ENCODE results near the gene LDHD.

Gene LDHD

DNA sequence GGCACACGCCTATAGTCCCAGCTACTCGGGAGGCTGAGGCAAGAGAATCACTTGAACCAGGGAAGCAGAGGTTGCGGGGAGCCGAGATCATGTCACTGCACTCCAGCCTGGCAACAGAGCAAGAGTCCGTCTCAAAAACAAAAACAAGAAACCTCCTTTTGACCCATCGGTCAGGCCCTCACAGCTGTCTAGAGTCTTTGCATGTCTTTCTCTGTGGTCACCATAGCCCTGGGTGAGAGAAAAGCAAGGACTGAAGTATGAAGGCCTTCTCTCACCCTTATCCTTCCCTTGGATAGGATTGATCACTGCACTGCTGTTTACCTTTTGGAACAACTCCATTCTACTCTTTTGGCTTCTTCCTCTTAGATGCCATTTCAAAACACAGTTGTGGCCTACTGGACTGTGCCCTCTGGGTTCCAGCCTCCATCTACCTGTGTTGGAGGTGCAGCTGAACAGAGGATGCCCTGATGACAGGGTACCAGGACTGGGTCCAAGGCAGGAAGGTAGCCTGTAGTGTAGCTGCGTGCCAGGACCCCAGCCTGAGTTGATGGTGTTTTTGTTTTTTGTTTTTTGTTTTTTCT, 37.1 kb downstream of the LDHD start:
- DNase-seq = no peak

- DNase-seq = no peak
Measured at GRCh38 chr16:75078886-75079285, 37.7 kb downstream of the LDHD start.

- peak; percentile 33 for DNase-seq
Measured at GRCh38 chr16:75075688-75076268, 40.8 kb downstream of the LDHD start.

GRCh38 chr16:75074920-75075687, 41.5 kb downstream of the LDHD start:
- no peak for DNase-seq

- DNase-seq = no peak
Measured at GRCh38 chr16:75074304-75074793, 42.2 kb downstream of the LDHD start.

DNA sequence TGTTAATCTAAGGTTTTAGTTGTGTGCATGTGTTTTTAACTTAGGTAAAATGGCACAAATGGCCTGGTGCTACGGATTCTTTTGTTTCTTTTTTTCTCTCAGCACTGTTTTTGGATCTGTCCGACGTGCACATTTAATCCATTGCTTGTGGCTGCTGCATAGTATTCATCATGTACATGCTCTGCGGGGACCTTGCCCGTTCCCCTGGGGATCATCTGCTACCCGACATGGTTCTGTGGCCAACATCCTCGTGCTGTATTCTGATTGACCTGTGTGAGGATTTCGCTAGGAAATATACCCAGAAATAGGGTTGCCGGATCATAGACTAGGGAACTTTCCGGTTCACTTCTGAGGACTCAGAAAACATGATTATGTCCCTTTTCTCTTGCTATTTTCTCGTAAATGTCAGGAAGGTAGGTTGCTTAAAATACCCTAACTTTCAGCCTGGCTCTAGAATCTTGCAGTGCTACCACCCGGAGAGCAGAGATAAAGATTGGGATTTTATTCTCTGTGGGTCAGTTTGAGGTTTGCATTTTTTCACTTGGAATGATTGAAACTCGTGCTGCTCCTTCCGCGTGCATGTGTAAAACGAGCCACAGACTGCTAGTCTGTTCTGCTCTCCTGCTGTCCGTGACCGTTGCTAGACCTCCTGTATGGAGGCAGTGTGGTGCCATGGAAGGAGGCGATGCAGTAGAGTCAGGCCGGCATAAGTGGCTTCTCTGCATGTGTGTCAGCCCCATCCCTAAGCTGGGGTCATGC, 42.9 kb downstream of the LDHD start:
- DNase-seq = no peak

- no peak for DNase-seq
Measured at GRCh38 chr16:75072239-75072947, 44.2 kb downstream of the LDHD start.

DNA sequence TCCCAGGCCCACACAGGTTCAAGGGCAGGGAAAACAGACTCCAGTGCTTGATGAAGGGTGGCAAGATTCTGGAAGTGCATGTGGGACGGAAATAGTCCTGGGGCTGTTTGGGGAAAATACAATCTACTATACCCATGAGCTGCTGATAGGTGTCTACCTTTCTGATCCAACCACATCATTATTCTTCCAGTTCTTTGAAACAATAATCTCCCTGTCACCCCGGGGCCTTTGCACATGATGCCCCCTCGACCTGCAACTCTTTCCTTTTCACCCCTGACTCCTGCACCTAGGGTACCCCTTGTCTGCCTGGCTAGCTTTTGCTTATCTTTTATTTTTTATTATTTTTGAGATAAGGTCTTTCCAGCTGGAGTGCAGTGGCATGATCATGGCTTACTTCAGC, 45.0 kb downstream of the LDHD start:
- no peak for DNase-seq

DNA sequence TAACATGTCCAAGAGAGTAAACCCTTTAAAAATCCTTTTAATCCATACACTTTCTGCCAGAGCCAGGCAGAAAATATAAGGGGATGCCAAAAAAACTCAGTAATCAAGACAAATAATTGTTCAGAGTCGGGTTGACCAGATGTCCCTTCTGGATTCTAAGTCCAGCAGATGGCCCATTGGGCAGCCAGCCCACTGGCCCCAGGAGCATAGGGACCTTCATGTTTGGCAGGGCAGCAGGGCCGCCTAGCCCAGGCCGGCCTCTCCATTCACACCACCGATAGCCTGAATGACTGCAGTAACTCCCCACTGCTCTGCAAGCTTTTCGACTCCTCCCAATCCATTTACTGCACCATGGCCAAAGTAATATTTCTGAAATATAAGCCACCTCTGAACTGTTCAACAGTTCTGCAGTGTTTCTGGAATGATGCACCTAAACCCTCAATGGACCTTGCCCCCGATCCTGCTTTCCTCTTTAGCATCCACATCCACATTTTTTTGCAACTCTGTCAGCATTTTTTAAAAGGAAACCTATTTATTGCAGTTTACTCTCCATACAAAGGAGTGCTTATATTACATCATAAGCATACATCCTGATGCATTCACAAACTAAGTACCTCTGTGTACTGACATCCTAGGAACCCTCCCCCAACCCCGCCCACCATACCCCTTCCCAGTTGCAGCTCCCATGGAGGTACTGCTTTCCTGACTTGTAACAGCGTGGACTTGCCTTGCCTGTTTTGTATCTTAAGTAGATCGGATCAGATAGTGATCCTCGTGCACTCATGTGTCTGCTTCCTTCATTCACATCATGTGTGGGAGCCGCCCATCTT, 46.4 kb downstream of the LDHD start:
- DNase-seq = peak; percentile 37

DNA sequence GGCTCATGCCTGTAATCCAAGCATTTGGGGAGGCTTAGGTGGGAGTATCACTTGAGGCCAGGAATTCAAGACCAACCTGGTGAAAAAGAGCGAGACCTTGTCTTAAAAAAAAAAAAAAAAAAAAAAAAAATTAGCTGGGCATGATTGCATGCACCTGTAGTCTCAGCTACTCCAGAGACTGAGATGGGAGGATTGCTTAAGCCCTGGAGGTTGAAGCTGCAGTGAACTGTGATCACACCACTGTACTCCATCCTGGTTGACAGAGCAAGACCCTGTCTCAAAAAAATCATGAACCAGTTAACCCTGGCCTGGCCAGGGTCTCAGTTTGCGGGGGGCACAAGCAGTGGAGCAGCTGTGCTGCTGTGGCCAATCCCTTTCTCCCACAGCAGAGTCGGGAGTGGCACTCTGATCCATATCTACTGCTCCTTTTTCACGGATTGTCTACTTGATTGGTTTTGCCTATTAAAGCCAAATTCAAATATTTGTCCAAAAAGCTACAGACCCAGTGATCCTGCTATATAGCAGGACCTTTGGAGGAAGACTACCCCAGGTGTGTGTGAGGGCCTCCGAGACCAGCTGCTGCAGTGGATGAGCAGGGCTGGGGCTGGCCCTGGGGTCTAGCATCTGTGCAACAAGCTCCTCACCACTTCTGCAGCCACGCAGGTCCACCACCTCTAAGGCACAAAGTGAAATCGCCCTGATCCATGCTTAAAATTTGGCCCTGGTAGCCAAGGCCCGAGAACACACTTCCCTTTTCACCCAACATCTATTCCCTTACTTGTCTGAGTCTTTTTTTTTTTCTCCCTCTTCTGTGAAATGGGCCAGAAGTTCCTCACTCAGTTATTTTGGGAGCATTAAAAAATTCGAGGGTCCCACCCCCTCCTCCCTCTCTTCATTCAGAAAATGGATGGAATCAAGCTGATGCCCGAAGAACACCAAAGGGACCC, 48.2 kb downstream of the LDHD start:
- no peak for DNase-seq

DNA sequence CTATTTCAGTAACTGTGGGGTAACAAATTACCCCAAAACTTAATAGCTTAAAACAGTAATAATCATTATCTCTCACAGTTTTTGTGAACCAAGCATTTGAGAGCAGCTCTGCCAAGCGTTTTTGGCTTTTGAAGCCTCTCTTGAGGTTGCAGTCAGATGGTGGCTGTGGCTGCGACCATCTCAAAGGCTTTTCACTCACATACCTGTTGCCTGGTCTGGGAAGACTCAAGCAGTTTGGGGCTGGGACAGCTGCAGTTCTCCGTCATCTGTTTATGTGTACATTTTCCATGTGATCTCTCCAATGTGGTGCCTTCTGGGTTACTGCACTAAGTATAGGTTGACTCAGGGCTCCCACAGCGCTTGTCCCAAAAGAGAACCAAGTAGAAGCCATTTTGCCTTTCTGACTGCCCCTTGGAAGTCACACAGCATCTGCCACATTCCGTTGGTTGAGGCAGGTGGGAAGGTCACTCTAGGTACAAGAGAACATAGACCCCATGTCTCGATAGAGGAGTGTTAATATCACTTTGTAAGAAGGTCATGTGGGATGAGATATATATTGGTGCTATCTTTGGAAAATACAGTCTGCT, 49.6 kb downstream of the LDHD start:
- no peak for DNase-seq

DNA sequence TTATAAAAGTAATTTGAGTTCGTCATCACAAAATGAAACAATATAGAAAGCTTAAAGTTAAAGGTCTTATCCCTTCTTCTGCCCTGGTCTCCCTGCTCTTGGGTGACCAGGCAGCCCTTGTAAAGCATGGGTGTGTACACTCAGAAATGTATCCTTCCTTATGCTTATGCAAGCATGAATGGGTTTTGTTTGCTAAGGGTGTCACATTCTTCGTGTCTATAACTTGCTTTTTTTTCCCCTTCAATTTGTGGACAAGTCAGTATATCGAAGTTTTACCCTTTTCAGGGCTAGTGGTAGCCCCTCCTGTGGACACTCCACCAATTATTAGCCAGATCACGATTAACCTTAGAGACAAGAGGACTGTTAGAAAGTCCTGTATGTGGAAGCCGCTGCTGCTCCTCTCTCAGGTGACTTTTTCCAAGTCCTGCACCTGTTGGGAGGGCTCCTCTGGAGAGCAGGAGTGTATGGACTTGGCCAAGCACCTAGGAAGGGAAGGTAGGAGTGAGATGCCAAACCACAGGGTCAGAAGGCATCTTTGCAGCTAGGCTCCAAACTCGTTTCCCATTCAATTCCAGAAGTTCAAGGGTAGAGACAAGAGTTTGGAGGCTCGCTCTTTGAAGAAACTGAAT, 50.9 kb downstream of the LDHD start:
- no peak for DNase-seq

GRCh38 chr16:75065149-75065505, 51.5 kb downstream of the LDHD start:
- no peak for DNase-seq

DNA sequence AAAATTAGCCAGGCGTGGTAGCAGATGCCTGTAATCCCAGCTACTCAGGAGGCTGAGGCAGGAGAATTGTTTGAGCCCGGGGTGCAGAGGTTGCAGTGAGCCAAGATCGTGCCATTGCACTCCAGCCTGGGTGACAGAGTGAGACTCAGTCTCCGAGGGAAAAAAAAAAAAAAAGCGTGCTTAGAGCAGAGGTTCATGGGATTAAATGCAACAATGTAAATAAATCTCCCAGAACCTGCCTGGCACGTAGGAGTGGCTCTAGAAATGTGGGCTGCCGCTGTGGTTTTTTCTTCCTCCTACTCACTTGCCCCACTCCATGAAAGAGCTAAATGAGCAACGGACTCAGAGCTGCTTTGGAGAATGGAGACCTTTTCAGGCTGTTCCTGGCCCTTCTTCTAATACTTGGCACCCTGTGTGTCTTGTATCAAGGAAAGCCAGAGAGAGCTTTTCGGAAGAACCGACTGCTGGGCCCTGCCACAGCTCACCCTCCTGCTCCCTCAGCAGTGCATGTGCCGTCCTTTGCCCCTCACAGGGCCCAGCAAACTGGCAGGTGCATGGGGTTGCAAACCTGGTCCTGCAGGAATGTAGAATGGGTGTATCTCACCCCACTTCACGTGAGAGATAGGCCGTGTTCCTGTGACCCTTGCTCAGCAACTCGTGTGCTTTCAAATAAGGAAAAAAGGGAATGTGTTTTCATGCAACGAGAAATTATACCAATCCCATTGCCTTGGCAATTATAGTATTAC, 52.0 kb downstream of the LDHD start:
- no peak for DNase-seq

DNA sequence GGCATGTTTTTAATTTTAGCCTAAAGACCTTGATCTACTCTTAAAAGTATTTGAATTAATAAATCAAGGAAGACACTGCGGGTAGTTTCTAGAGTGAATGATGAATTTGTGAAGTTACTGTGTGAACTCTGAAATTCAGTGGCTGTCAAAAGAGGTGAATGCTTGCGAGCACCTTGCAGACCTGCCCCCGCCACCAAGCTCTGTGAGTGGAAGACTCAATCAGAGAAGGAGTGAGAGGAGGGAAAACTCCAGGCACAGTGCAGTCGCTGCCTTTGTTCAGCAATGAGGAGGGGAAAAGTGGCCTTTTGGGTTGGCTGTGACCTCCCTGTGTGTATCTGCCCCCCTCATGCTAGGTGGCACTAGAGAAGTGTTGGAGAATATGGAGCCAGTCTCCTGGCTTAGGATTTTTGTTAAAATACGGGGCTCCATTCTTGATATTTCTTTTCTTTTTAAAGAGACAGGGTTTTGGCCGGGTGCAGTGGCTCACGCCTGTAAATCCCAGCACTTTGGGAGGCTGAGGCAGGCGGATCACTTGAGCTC, 53.0 kb downstream of the LDHD start:
- no peak for DNase-seq

- no peak for DNase-seq
Measured at GRCh38 chr16:75062976-75063346, 53.6 kb downstream of the LDHD start.

DNA sequence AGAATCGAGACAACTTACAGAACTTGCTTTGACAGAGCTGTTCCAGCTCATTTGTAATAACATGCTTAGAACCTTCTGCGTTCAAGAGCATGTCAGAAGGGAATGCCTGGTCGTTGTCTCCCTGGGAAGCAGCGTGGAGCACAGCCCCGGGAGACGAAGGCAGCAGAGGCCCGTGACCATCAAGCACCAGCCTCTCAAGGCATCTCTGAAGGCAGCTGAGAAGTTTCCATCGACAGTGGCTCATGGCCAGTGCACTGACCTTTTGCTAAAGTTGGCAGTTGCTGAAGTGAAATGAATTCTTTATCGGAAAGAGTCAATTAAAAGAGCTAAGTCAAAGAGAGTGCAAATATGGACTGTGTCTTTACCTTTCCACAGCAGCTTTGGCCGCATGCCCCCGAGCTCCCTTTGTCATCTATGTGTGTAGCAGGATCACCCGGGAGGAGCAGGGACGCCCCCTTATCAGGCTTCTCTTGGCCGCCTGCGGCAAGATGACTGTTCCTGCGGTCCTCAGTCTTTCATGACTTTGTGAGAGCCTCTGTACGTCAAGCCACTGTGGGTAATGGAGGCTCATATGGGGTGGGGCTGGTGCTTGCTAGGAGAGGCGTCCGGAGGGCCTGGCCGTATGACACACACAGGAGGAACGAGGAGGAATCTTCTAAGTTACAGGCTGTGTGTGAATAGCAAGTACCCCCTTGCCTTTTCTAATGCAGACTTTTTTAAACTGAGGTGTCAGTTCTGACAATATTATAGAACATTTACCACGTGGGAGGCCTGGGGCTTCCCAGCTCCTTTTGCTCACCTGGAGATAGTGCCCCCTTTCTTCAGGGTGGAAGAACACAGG, 54.2 kb downstream of the LDHD start:
- no peak for DNase-seq

All from NCI-H1092 treated with DMSO at 0.1 percent for 48 hours (cell line).